ENCODE results near the gene MED13L. TPM values are rescaled to one million over a fixed set of nuclear protein-coding genes. Genes with fewer than 3 reads are reported as not detected.

MED13L gene
- total RNA-seq, 1 experiment from 2014 or later = 80.5 TPM

- ATAC-seq (no peak), DNase-seq (ENCODE audit: low spot score) (no peak)
- TF ChIP-seq GRHL2 (CRISPR knock-in tag; IDR thresholded peaks at IDR 0.05; ENCODE audit: insufficient replicate concordance, severe bottlenecking) (no peak), PRRX2 (CRISPR knock-in tag; IDR thresholded peaks at IDR 0.05) (no peak), EMX1 (CRISPR knock-in tag; IDR thresholded peaks at IDR 0.05) (no peak), ZNF232 (CRISPR knock-in tag; IDR thresholded peaks at IDR 0.05) (no peak)
- CTCF ChIA-PET = no interaction called here
- Mint-ChIP-seq H3K4me1 (peaks cover 60% of the 10 kb centered on the region), H3K36me3 (no peaks in the 10 kb centered on the region), H3K9me3 (no peaks in the 10 kb centered on the region), H3K27me3 (ENCODE audit: low read depth) (no peaks in the 10 kb centered on the region), H3K27ac (no peak overlapping the region; the same call in 1 of the 2 replicates), H3K4me3 (no peak overlapping the region)
- POLR2A ChIA-PET = no interaction called here
Observed at GRCh38 chr12:116210131-116210530, 67.4 kb downstream of the MED13L start.

DNA sequence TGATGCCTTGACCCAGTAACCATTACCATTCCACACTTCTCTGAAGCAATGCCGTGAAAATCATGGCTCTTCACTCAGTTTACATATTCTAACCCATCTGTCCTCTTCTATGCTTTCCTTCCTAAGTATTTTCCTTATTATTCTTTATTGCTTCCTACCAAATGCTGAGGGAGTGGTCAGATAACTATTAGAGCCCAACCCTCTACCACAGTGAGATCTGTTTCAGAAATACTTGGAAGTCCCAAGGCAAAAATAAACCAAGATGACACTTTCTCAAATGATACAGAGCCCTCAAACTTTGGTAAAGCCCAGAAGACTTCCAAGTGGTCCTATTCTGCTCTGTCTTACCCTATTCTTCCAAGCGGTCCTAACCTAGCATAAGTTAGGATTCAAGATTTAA, 68.0 kb downstream of the MED13L start:
- no peak for DNase-seq (ENCODE audit: low spot score)
- POLR2A ChIA-PET = no interaction called here
- Mint-ChIP-seq H3K9me3 (no peaks in the 10 kb centered on the region), H3K4me1 (peaks cover 59% of the 10 kb centered on the region), H3K36me3 (no peaks in the 10 kb centered on the region), H3K4me3 (no peak overlapping the region), H3K27me3 (ENCODE audit: low read depth) (no peaks in the 10 kb centered on the region), H3K27ac (no peak overlapping the region; the same call in none of the 2 replicates)
- no peak for ATAC-seq
- CTCF ChIA-PET = no interaction called here
- TF ChIP-seq ATF2 (CRISPR knock-in tag; IDR thresholded peaks at IDR 0.05; ENCODE audit: borderline replicate concordance, low read depth) = no peak
- TF ChIP-seq CDX4 (CRISPR knock-in tag; IDR thresholded peaks at IDR 0.05; ENCODE audit: borderline replicate concordance) = no peak
- TF ChIP-seq ZNF219 (CRISPR knock-in tag; IDR thresholded peaks at IDR 0.05; ENCODE audit: borderline replicate concordance) = no peak
- TF ChIP-seq NR2C2 (CRISPR knock-in tag; IDR thresholded peaks at IDR 0.05) = no peak
- TF ChIP-seq, protein P1, sequence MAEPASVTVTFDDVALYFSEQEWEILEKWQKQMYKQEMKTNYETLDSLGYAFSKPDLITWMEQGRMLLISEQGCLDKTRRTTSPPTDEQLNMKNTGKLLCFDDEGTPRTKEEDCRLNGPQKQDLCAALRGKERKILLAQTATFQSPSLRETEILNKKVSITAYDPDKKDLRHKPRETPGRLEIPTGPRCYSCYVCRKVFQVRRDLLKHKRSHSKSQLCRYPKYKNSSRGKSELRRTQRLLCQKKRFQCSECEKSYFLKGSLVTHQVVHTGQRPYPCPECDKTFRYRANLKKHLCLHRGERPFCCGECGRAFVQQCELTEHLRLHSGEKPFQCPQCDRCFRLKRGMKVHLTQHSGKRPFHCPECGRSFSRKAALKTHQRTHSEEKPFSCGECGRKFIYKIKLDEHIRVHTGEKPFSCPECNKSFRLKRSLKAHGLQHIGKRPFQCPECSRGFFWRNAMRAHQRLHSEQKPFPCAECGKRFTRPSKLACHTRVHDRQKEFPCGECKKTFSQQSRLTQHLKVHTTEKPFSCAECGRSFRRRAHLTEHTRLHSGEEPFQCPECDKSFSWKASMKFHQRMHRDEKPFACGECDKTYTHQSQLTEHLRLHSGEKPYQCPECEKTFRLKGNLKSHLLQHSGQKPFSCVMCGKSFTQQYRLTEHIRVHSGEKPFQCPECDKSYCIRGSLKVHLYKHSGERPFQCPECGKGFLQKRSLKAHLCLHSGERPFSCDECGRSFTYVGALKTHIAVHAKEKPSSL (CRISPR knock-in tag; conservative IDR thresholded peaks at IDR 0.05) = no peak
- no peak for TF ChIP-seq NFATC4 (CRISPR knock-in tag; IDR thresholded peaks at IDR 0.05)
- no peak for TF ChIP-seq FOXJ3 (CRISPR knock-in tag; IDR thresholded peaks at IDR 0.05; ENCODE audit: borderline replicate concordance)

- TF ChIP-seq, protein P2, sequence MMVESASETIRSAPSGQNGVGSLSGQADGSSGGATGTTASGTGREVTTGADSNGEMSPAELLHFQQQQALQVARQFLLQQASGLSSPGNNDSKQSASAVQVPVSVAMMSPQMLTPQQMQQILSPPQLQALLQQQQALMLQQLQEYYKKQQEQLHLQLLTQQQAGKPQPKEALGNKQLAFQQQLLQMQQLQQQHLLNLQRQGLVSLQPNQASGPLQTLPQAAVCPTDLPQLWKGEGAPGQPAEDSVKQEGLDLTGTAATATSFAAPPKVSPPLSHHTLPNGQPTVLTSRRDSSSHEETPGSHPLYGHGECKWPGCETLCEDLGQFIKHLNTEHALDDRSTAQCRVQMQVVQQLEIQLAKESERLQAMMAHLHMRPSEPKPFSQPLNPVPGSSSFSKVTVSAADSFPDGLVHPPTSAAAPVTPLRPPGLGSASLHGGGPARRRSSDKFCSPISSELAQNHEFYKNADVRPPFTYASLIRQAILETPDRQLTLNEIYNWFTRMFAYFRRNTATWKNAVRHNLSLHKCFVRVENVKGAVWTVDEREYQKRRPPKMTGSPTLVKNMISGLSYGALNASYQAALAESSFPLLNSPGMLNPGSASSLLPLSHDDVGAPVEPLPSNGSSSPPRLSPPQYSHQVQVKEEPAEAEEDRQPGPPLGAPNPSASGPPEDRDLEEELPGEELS (CRISPR knock-in tag; IDR thresholded peaks at IDR 0.05) = no peak
- TF ChIP-seq ZNF512 (CRISPR knock-in tag; IDR thresholded peaks at IDR 0.05; ENCODE audit: borderline replicate concordance) (no peak), E2F4 (CRISPR knock-in tag; IDR thresholded peaks at IDR 0.05; ENCODE audit: borderline replicate concordance, low read depth) (no peak), ZNF423 (CRISPR knock-in tag; IDR thresholded peaks at IDR 0.05) (no peak), ZNF317 (CRISPR knock-in tag; IDR thresholded peaks at IDR 0.05; ENCODE audit: borderline replicate concordance, low read depth) (no peak), ZNF121 (CRISPR knock-in tag; IDR thresholded peaks at IDR 0.05) (no peak), NFATC4 (CRISPR knock-in tag; IDR thresholded peaks at IDR 0.05) (no peak)
- TF ChIP-seq, protein P3, sequence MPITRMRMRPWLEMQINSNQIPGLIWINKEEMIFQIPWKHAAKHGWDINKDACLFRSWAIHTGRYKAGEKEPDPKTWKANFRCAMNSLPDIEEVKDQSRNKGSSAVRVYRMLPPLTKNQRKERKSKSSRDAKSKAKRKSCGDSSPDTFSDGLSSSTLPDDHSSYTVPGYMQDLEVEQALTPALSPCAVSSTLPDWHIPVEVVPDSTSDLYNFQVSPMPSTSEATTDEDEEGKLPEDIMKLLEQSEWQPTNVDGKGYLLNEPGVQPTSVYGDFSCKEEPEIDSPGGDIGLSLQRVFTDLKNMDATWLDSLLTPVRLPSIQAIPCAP (CRISPR knock-in tag; IDR thresholded peaks at IDR 0.05) = no peak
- H3K36me3 Mint-ChIP-seq = no peaks in the 10 kb centered on the region
- no peak for DNase-seq (ENCODE audit: low spot score)
- H3K27me3 Mint-ChIP-seq (ENCODE audit: low read depth) = no peaks in the 10 kb centered on the region
- H3K4me1 Mint-ChIP-seq = peaks cover 57% of the 10 kb centered on the region
- ATAC-seq = no peak
- no peak overlapping the region for H3K4me3 Mint-ChIP-seq
- ChIA-PET CTCF (no interaction called here), POLR2A (no interaction called here)
- H3K27ac Mint-ChIP-seq = no peak overlapping the region
- H3K9me3 Mint-ChIP-seq = no peaks in the 10 kb centered on the region
Observed at GRCh38 chr12:116207274-116207673, 70.2 kb downstream of the MED13L start.

All from WTC11 (cell line).